Right lobe of liver (tissue), 6 donors: ENCODE measurements around the gene PPFIBP2. TPM values are rescaled to one million over a fixed set of nuclear protein-coding genes. Genes with fewer than 3 reads are reported as not detected.

Experiments
- ATAC-seq, 4 donors: fragments of 200-7000 bp; cut with Tn5 transposase; one replicate each; pipeline ENCODE4 v1.9.1; 2020; ENCODE audit warnings: mild to moderate bottlenecking in 4 of 4, moderate library complexity in 4 of 4
- DNase-seq, 3 donors: peaks; one replicate each; pipeline ENCODE4 v3.0.0-alpha.2; 2020
- H3K27ac ChIP-seq, 3 donors: fragments of 200-600 bp; one replicate each; pipeline ENCODE4 v1.8.0; 2022
- H3K27me3 ChIP-seq, 2 donors: fragments of 200-600 bp; one replicate each; pipeline ENCODE4 v1.8.0; 2022
- H3K36me3 ChIP-seq, 4 donors: fragments of 200-600 bp; sonication (generic) in 1 of 4; one replicate each; pipeline versions ENCODE4 v1.5.1 to v1.8.0; 2017 to 2022; ENCODE audit warnings: control low read depth in 1 of 4
- H3K4me1 ChIP-seq, 4 donors: fragments of 200-600 bp; sonication (generic) in 1 of 4; one replicate each; pipeline versions ENCODE4 v1.5.1 to v1.8.0; 2017 to 2022; ENCODE audit warnings: control low read depth in 1 of 4
- H3K4me3 ChIP-seq, 3 donors: fragments of 200-600 bp; one replicate each; pipeline ENCODE4 v1.8.0; 2022
- H3K9me3 ChIP-seq, 4 donors: fragments of 200-600 bp; sonication (generic) in 1 of 4; one replicate each; pipeline versions ENCODE4 v1.5.1 to v1.8.0; 2017 to 2022; ENCODE audit warnings: control low read depth in 1 of 4
- POLR2A ChIP-seq: fragments of 450-650 bp; IDR thresholded peaks from one replicate; pipeline ENCODE4 v1.6.1; 2017; ENCODE audit warnings: antibody characterized with exemption, mild to moderate bottlenecking
- WGBS: methylation state at CpG from one replicate; pipeline ENCODE4 v1.1.6; 2018; ENCODE audit warnings: low coverage, low lambda C conversion rate; ENCODE audit not compliant: insufficient coverage; ENCODE audit errors: missing lambda C conversion rate; 5-methylcytosine and 5-hydroxymethylcytosine counted together
- intact Hi-C, 2 donors: fragments of 100-400 bp; cut with DNase I; formaldehyde crosslinking; loops; one replicate each; pipeline versions ENCODE4 v1.11.2 to v1.14.1; 2022
- total RNA-seq, 6 experiments: library from RNA; depleted of rRNA in 2 of 6; stranded (reverse); fragments of >200 nt in 2 of 6; fragmentation: NEBNext Ultra II Directional in 3 of 6; extraction: Animal tissue kit (Norgen Biotek cat#: 25700) in 3 of 6; gene quantifications; one replicate each; pipeline versions ENCODE4 v1.1.0 to v1.2.4, GENCODE V29; 2016 to 2023
- TF ChIP-seq, protein P1 (sequence below), 4 donors: fragments of 200-600 bp in 3 of 4; fragments of 450-650 bp in 1 of 4; IDR thresholded peaks; one replicate each; pipeline versions ENCODE4 v1.5.1 to v1.8.0; 2016 to 2022; ENCODE audit warnings: antibody characterized with exemption in 4 of 4, mild to moderate bottlenecking in 2 of 4
- donor health status: DM: no; HTN: yes; CAD: no.
- donor health status: DM: no; HTN: no; CAD: no.
- donor health status: DM: no; HTN: no; CAD: no.
- donor health status: DM: no; HTN: yes; CAD: no.
- donor health status: DM: no; HTN: yes; CAD: no.

The PPFIBP2 gene
- total RNA-seq, 6 experiments from 2014 or later: 25.5 to 69.3 (median 46.6) TPM

DNA sequence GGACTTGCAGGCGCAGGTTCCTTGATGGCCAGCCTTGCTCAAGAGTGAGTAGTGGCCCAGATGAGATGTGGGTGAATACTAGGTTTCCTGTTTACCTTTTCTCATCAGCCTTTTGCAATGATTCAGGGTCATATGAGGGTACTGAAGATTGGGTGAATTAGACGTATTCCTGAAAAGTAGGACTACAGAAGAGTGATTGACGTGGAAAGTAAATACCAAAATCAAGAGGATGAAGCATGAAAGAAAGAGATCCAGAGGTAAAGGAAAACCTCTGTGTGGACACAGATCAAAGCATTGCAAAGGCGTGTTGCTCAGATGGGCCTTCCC is 99.6 kb downstream of the PPFIBP2 start:
- peak; percentile 50 to 77 (median 64) for ATAC-seq
- H3K27ac ChIP-seq: no peak overlapping the region

DNA sequence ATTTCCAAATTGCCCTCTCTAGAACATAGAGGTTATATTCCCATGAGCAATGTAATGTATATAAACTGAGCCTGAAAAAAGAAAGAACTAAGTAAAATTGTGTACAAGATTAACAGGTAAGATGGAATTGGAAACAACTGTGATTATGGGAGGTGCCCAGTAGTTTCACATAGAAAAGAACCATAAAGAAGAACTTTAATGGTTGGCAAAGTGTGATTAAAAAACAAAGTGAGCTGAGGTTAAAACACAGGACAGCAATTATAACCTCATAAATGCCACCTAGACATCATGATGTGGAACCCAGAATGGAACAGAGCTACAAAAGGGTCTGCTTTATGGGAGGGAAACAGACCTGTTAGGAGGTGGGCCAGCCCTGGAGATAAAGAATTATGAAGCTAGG is 100.9 kb downstream of the PPFIBP2 start:
- H3K36me3 ChIP-seq: peaks cover 0 to 12% (median 9%) of the 10 kb centered on the region in 4 donors
- no peaks in the 10 kb centered on the region for H3K9me3 ChIP-seq
- no peak overlapping the region for H3K4me3 ChIP-seq
- peaks cover 0 to 31% (median 11%) of the 10 kb centered on the region in 4 donors for H3K4me1 ChIP-seq
- intact Hi-C loops: no loop called here
- no peaks in the 10 kb centered on the region for H3K27me3 ChIP-seq
- TF ChIP-seq, protein P1, sequence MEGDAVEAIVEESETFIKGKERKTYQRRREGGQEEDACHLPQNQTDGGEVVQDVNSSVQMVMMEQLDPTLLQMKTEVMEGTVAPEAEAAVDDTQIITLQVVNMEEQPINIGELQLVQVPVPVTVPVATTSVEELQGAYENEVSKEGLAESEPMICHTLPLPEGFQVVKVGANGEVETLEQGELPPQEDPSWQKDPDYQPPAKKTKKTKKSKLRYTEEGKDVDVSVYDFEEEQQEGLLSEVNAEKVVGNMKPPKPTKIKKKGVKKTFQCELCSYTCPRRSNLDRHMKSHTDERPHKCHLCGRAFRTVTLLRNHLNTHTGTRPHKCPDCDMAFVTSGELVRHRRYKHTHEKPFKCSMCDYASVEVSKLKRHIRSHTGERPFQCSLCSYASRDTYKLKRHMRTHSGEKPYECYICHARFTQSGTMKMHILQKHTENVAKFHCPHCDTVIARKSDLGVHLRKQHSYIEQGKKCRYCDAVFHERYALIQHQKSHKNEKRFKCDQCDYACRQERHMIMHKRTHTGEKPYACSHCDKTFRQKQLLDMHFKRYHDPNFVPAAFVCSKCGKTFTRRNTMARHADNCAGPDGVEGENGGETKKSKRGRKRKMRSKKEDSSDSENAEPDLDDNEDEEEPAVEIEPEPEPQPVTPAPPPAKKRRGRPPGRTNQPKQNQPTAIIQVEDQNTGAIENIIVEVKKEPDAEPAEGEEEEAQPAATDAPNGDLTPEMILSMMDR (IDR thresholded peaks at IDR 0.05): no peak
- no peak for TF ChIP-seq POLR2A
- ATAC-seq: no peak
- no peak for DNase-seq
- H3K27ac ChIP-seq: no peak overlapping the region

More for the DNA sequence above, 99.6 kb downstream of the PPFIBP2 start:
- peaks cover 0 to 12% (median 9%) of the 10 kb centered on the region in 4 donors for H3K36me3 ChIP-seq
- intact Hi-C loops: no loop called here
- H3K9me3 ChIP-seq: no peaks in the 10 kb centered on the region
- TF ChIP-seq POLR2A: no peak
- no peaks in the 10 kb centered on the region for H3K27me3 ChIP-seq
- no peak overlapping the region for H3K4me3 ChIP-seq
- peaks cover 0 to 31% (median 11%) of the 10 kb centered on the region in 4 donors for H3K4me1 ChIP-seq
- no peak for DNase-seq
- WGBS: 46% methylated on average over 4 of the region's 4 CpGs

DNA sequence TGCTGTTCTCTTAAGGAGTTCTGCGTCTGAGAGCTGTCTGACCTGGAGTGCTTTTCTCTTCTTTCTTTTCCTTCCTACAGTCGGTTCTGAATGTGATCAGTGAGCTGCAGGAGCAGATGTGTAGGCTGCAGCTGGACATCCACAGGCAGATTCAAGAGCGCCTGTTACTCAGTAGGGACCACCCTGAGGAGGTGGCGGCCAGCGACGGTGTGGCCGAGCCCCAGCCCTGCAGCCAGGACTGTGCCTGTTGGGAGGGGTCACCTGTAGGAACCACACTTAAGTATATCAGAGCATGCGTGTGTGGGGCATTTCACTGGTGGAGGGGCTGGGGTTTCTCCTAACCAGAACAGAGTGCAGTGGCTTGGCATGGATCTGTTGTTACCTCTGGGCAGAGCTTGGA is 103.2 kb downstream of the PPFIBP2 start:
- Histone ChIP-seq H3K4me3 (no peak overlapping the region), H3K36me3 (peaks cover 0 to 17% (median 9%) of the 10 kb centered on the region in 4 donors), H3K4me1 (peaks cover 0 to 18% (median 7%) of the 10 kb centered on the region in 4 donors), H3K27me3 (no peaks in the 10 kb centered on the region), H3K9me3 (no peaks in the 10 kb centered on the region), H3K27ac (no peak overlapping the region)
- WGBS: 100% methylated on average over 1 of the region's 8 CpGs
- no peak for TF ChIP-seq POLR2A
- TF ChIP-seq, protein P1 (IDR thresholded peaks at IDR 0.05): no peak
- DNase-seq: no peak
- intact Hi-C loops: no loop called here
- no peak for ATAC-seq

DNA sequence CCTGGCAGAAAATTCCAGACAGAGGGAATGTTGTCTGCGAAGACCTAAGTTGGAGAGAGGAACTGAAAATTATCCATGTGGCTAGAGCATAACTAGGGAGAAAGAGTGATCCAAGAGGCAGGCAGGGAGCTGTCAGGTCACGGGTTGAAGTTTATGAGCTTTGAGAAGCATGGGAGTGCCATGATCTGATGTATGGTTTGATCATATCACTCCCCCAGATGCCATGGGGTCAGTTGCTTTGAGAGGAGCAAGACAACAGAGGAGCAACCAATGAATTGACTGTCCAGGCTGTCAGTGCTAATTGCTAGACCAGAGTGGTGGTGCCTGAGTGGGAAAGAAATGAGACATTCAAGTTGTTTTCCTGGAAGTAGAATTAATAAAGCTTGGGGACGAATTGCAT is 105.5 kb downstream of the PPFIBP2 start:
- H3K27me3 ChIP-seq: no peaks in the 10 kb centered on the region
- intact Hi-C loops: no loop called here
- H3K27ac ChIP-seq: no peak overlapping the region
- no peak overlapping the region for H3K4me3 ChIP-seq
- DNase-seq (no peak), ATAC-seq (no peak)
- TF ChIP-seq, protein P1 (IDR thresholded peaks at IDR 0.05): no peak
- 92% methylated on average over 3 of the region's 3 CpGs for WGBS
- H3K4me1 ChIP-seq: no peaks in the 10 kb centered on the region
- H3K9me3 ChIP-seq: no peaks in the 10 kb centered on the region
- peaks cover 0 to 23% (median 11%) of the 10 kb centered on the region in 4 donors for H3K36me3 ChIP-seq

DNA sequence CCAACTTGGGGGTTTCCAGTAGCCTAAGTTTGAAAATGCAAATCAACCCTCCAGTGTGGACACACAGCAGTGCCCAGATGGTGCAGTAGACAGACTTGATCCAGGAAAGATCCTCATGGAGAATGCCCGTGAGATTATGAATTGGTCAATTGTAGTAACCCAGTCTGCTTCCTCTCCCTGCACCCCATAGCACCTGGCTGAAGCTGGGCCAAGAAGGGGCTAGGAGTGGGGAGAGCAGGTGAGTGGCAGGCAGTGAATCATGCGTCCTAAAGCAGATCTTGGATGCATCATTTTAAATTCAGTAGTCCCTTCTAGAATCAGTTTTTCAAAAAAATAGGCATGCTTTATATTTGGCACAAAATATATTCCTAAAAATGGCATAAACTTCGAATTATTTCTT is 107.3 kb downstream of the PPFIBP2 start:
- ATAC-seq (no peak), DNase-seq (no peak)
- TF ChIP-seq, protein P1 (IDR thresholded peaks at IDR 0.05): no peak
- no peak for TF ChIP-seq POLR2A
- intact Hi-C loops: no loop called here
- H3K4me1 ChIP-seq: no peaks in the 10 kb centered on the region
- WGBS: 70% methylated on average over 3 of the region's 3 CpGs
- H3K9me3 ChIP-seq: no peaks in the 10 kb centered on the region
- peaks cover 0 to 33% (median 13%) of the 10 kb centered on the region in 4 donors for H3K36me3 ChIP-seq
- H3K4me3 ChIP-seq: no peak overlapping the region
- H3K27ac ChIP-seq: no peak overlapping the region
- H3K27me3 ChIP-seq: no peaks in the 10 kb centered on the region
